Loucy (cell line): Measurements from ENCODE around the gene GNE.
"Not testable (repeated sequence)": the region's sequence is repeated elsewhere in the genome, so short reads cannot be mapped to it uniquely, and the experiment has no call there.

Experiments
- EZH2phosphoT487 ChIP-seq: fragments of 200-600 bp; IDR thresholded peaks from 2 replicates; pipeline ENCODE4 v1.6.1; 2018; ENCODE audit warnings: antibody characterized with exemption, mild to moderate bottlenecking, moderate library complexity, borderline replicate concordance
- TF ChIP-seq, protein P1 (sequence below): fragments of 200-600 bp; sonication (generic); conservative IDR thresholded peaks from 2 replicates; pipeline ENCODE4 v1.5.1; 2014; ENCODE audit warnings: mild to moderate bottlenecking, antibody characterized with exemption, low read length

DNA sequence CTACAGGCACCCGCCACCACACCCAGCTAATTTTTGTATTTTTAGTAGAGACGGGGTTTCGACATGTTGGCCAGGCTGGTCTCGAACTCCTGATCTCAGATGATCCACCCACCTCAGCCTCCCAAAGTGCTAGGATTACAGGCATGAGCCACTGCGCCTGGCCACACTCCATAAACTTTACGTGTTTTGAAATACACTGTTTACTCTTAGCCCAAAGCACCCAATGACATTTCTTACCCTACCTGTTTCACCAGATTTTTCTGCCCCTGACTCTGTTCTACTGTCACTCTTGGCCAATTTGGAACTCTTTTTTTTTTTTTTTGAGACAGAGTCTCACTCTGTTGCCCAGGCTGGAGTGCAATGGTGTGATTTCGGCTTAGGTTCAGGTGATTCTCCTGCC lies 15.1 kb upstream of the GNE start:
- TF ChIP-seq, protein P1, sequence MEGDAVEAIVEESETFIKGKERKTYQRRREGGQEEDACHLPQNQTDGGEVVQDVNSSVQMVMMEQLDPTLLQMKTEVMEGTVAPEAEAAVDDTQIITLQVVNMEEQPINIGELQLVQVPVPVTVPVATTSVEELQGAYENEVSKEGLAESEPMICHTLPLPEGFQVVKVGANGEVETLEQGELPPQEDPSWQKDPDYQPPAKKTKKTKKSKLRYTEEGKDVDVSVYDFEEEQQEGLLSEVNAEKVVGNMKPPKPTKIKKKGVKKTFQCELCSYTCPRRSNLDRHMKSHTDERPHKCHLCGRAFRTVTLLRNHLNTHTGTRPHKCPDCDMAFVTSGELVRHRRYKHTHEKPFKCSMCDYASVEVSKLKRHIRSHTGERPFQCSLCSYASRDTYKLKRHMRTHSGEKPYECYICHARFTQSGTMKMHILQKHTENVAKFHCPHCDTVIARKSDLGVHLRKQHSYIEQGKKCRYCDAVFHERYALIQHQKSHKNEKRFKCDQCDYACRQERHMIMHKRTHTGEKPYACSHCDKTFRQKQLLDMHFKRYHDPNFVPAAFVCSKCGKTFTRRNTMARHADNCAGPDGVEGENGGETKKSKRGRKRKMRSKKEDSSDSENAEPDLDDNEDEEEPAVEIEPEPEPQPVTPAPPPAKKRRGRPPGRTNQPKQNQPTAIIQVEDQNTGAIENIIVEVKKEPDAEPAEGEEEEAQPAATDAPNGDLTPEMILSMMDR = not testable (repeated sequence)
- not testable (repeated sequence) for TF ChIP-seq EZH2phosphoT487
